PC-9 (cell line): ENCODE data around the gene TSSK2. TPM values are rescaled to one million over a fixed set of nuclear protein-coding genes. Genes with fewer than 3 reads are reported as not detected.

Source experiments
- BruUV-seq: library from RNA; stranded (reverse); fragments of 400-500 nt; replicated peaks from 2 replicates; lab custom pipeline; 2021; lab: Mats Ljungman, UMichigan
- CTCF ChIA-PET: fragments of 300-600 bp; sonication (Branson Sonifier 250); formaldehyde crosslinking; loops from one replicate; lab custom pipeline; 2022; ENCODE audit warnings: antibody characterized with exemption; lab: Charles Lee
- POLR2A ChIA-PET: fragments of 300-600 bp; sonication (Branson Sonifier 250); formaldehyde crosslinking; loops from one replicate; lab custom pipeline; 2022; ENCODE audit warnings: antibody characterized with exemption; ENCODE audit not compliant: unreplicated experiment; lab: Charles Lee
- DNase-seq, 2 experiments: peaks; one replicate each; pipeline versions ENCODE4 v3.0.0 to v3.0.0-alpha.2; 2015 to 2022; ENCODE audit warnings: mixed read lengths in 1 of 2
- H2AFZ ChIP-seq: fragments of 200-600 bp; sonication (generic); 2 replicates; pipeline ENCODE4 v1.8.1; 2017; ENCODE audit warnings: antibody characterized with exemption
- H3F3A ChIP-seq: fragments of 200-600 bp; sonication (generic); 2 replicates; pipeline ENCODE4 v1.8.1; 2017; ENCODE audit warnings: antibody characterized with exemption, mild to moderate bottlenecking, low read depth; ENCODE audit not compliant: insufficient read depth
- H3K27ac ChIP-seq: fragments of 200-600 bp; sonication (generic); 2 replicates; pipeline ENCODE4 v1.6.1; 2016; ENCODE audit warnings: mixed run types
- H3K27me3 ChIP-seq: fragments of 200-600 bp; sonication (generic); 2 replicates; pipeline ENCODE4 v1.6.1; 2016; ENCODE audit warnings: low read depth, mixed run types; ENCODE audit not compliant: insufficient read depth
- H3K36me3 ChIP-seq: fragments of 200-600 bp; sonication (generic); 2 replicates; pipeline ENCODE4 v1.6.1; 2016; ENCODE audit warnings: low read depth, mixed run types
- H3K4me1 ChIP-seq: fragments of 200-600 bp; sonication (generic); replicated peaks from 2 replicates; pipeline ENCODE4 v1.6.1; 2016; ENCODE audit warnings: mixed run types; ENCODE audit not compliant: insufficient read depth
- H3K4me2 ChIP-seq: fragments of 200-600 bp; sonication (generic); 2 replicates; pipeline ENCODE4 v1.6.1; 2017; ENCODE audit warnings: mixed run types
- H3K4me3 ChIP-seq: fragments of 200-600 bp; sonication (generic); 2 replicates; pipeline ENCODE4 v1.6.1; 2016; ENCODE audit warnings: mixed run types
- H3K79me2 ChIP-seq: fragments of 200-600 bp; sonication (generic); 2 replicates; pipeline ENCODE4 v1.6.1; 2017; ENCODE audit warnings: low read depth, mixed run types
- H3K9me2 ChIP-seq: fragments of 200-600 bp; sonication (generic); 2 replicates; pipeline ENCODE4 v1.8.1; 2017; ENCODE audit warnings: mild to moderate bottlenecking; ENCODE audit not compliant: insufficient read depth
- H3K9me3 ChIP-seq: fragments of 200-600 bp; sonication (generic); 2 replicates; pipeline ENCODE4 v1.8.1; 2016; ENCODE audit warnings: low read depth; ENCODE audit not compliant: insufficient read depth
- H4K20me1 ChIP-seq: fragments of 200-600 bp; sonication (generic); 2 replicates; pipeline ENCODE4 v1.8.1; 2017; ENCODE audit not compliant: insufficient read depth
- EZH2 ChIP-seq: fragments of 200-600 bp; sonication (generic); IDR thresholded peaks from 2 replicates; pipeline ENCODE4 v1.8.0; 2017; ENCODE audit warnings: antibody characterized with exemption, low read depth
- intact Hi-C: fragments of 100-400 bp; cut with micrococcal nuclease; formaldehyde crosslinking; loops from one replicate; pipeline ENCODE4 v1.10.0; 2022; ENCODE audit not compliant: unreplicated experiment
- total RNA-seq: library from RNA; stranded (reverse); gene quantifications from 2 replicates; pipeline ENCODE4 v1.2.3, GENCODE V29; 2021
- TF ChIP-seq, protein P1 (sequence below): fragments of 200-600 bp; sonication (generic); conservative IDR thresholded peaks from 2 replicates; pipeline ENCODE4 v1.6.1; 2017; ENCODE audit warnings: mixed run types, antibody characterized with exemption, mild to moderate bottlenecking, moderate library complexity

The TSSK2 gene
- total RNA-seq, 1 experiment from 2014 or later = not detected

GRCh38 chr22:19127329-19128008 is 3.6 kb upstream of the TSSK2 start:
- Histone ChIP-seq H2AFZ (no peak overlapping the region), H3K4me2 (no peak overlapping the region), H3K9me2 (no peaks in the 10 kb centered on the region), H3K4me1 (no peaks in the 10 kb centered on the region), H3K27ac (no peak overlapping the region), H3K4me3 (no peak overlapping the region), H3K27me3 (no peaks in the 10 kb centered on the region), H4K20me1 (no peaks in the 10 kb centered on the region), H3K79me2 (no peaks in the 10 kb centered on the region), H3K36me3 (no peaks in the 10 kb centered on the region), H3F3A (no peaks in the 10 kb centered on the region), H3K9me3 (no peaks in the 10 kb centered on the region)
- TF ChIP-seq EZH2 = no peak
- TF ChIP-seq, protein P1, sequence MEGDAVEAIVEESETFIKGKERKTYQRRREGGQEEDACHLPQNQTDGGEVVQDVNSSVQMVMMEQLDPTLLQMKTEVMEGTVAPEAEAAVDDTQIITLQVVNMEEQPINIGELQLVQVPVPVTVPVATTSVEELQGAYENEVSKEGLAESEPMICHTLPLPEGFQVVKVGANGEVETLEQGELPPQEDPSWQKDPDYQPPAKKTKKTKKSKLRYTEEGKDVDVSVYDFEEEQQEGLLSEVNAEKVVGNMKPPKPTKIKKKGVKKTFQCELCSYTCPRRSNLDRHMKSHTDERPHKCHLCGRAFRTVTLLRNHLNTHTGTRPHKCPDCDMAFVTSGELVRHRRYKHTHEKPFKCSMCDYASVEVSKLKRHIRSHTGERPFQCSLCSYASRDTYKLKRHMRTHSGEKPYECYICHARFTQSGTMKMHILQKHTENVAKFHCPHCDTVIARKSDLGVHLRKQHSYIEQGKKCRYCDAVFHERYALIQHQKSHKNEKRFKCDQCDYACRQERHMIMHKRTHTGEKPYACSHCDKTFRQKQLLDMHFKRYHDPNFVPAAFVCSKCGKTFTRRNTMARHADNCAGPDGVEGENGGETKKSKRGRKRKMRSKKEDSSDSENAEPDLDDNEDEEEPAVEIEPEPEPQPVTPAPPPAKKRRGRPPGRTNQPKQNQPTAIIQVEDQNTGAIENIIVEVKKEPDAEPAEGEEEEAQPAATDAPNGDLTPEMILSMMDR = no peak
- BruUV-seq = no TSS peak
- intact Hi-C loops = no loop called here
- CTCF ChIA-PET = no interaction called here
- no peak for DNase-seq
- POLR2A ChIA-PET = interaction anchor here (0.5 to 0.6 kb wide), 2 partner anchors 51 to 96 kb away, joined by 3 to 4 read pairs; no protein-coding TSS in a partner anchor

- BruUV-seq = no TSS peak
- Histone ChIP-seq H3F3A (no peaks in the 10 kb centered on the region), H4K20me1 (no peaks in the 10 kb centered on the region), H3K36me3 (no peaks in the 10 kb centered on the region), H3K4me2 (no peak overlapping the region), H3K79me2 (no peaks in the 10 kb centered on the region), H2AFZ (no peak overlapping the region), H3K27ac (no peak overlapping the region), H3K4me3 (no peak overlapping the region), H3K4me1 (no peaks in the 10 kb centered on the region), H3K9me3 (no peaks in the 10 kb centered on the region), H3K9me2 (no peaks in the 10 kb centered on the region), H3K27me3 (no peaks in the 10 kb centered on the region)
- no peak for TF ChIP-seq EZH2
- TF ChIP-seq, protein P1 = no peak
- CTCF ChIA-PET = no interaction called here
- POLR2A ChIA-PET = no interaction called here
- no peak for DNase-seq
- intact Hi-C loops = no loop called here
These were observed 3.1 kb upstream of the TSSK2 start for GRCh38 chr22:19128009-19128401.

DNA sequence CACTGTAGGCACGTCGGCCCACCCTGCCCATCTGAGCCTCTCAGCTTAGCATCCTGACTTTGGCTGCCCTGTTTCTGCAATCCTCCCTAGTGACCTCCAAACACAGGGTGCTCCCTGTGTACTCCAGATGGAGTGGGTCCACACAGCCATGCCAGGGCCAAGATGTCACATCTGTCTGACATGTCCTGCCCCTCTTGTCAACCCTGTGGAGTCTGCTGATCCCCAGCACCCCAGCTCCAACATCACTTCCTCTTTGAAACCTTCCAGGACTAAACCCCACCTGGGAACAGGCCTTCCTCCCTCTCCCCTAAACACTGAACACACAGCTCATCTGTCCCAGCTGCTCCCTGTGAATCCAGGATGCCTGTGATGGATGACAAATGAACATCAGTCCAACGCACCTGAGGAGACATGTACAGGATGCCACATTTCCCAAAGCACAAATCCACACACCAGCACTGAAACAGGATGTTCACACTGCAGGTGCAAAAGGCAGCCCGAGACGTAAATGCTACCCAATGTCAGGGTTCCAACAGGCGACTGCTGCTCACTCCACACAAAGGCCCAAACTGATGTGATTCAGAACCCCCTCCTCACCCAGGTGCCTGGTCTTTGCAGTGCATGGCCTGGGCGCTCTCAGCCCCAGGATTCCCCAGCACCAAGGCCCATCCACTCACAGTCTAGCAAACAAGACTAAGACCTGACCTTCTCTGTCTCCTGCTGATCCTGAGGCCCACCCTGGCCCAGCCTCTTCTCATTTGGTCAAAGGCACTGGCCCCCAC is 2.0 kb upstream of the TSSK2 start:
- Histone ChIP-seq H3K36me3 (no peaks in the 10 kb centered on the region), H3K27ac (no peak overlapping the region), H3K9me2 (no peaks in the 10 kb centered on the region), H3K4me1 (no peaks in the 10 kb centered on the region), H3K4me3 (no peak overlapping the region), H4K20me1 (no peaks in the 10 kb centered on the region), H3K9me3 (no peaks in the 10 kb centered on the region), H3K79me2 (no peaks in the 10 kb centered on the region), H2AFZ (no peak overlapping the region), H3F3A (no peaks in the 10 kb centered on the region), H3K27me3 (no peaks in the 10 kb centered on the region), H3K4me2 (no peak overlapping the region)
- CTCF ChIA-PET = no interaction called here
- no peak for DNase-seq
- TF ChIP-seq, protein P1 = no peak
- no peak for TF ChIP-seq EZH2
- POLR2A ChIA-PET = interaction anchor here (0.6 kb wide), 1 partner anchor 1044 kb away, joined by 5 read pairs; no protein-coding TSS in a partner anchor
- no TSS peak for BruUV-seq
- intact Hi-C loops = no loop called here
